Fibroblast of the aortic adventitia (primary cell): ENCODE results near the gene ITGBL1. TPM values are rescaled to one million over a fixed set of nuclear protein-coding genes. Genes with fewer than 3 reads are reported as not detected.

Experiments
- DNase-seq: peaks from one replicate; pipeline ENCODE4 v3.0.0-alpha.2; 2010; ENCODE audit warnings: low read depth
- H3K4me3 ChIP-seq: 2 replicates; pipeline ENCODE4 v1.5.1; 2011; ENCODE audit warnings: low read depth, mild to moderate bottlenecking, control low read depth, low read length, moderate library complexity
- CTCF ChIP-seq: IDR thresholded peaks from 2 replicates; pipeline ENCODE4 v1.5.1; 2011; ENCODE audit warnings: mild to moderate bottlenecking, low read length, control low read depth, inconsistent platforms; ENCODE audit not compliant: insufficient read depth
- total RNA-seq: library from RNA; depleted of rRNA; stranded (reverse); fragments of >200 nt; gene quantifications from 2 replicates; pipeline ENCODE4 v1.2.3, GENCODE V29; 2012; ENCODE audit warnings: low replicate concordance

The ITGBL1 gene
- total RNA-seq, 1 donor = 167 TPM

GRCh38 chr13:101515504-101515903 lies 63.0 kb downstream of the ITGBL1 start:
- H3K4me3 ChIP-seq = no peak overlapping the region
- no peak for DNase-seq
- no peak for TF ChIP-seq CTCF

- no peak overlapping the region for H3K4me3 ChIP-seq
- DNase-seq = no peak
- TF ChIP-seq CTCF = no peak
These were observed 63.8 kb downstream of the ITGBL1 start for GRCh38 chr13:101516262-101516661.

GRCh38 chr13:101520672-101521071 lies 68.2 kb downstream of the ITGBL1 start:
- DNase-seq = peak; percentile 64
- no peak for TF ChIP-seq CTCF
- no peak overlapping the region for H3K4me3 ChIP-seq

GRCh38 chr13:101521371-101521770 lies 68.9 kb downstream of the ITGBL1 start:
- no peak for DNase-seq

GRCh38 chr13:101522607-101523006 lies 70.1 kb downstream of the ITGBL1 start:
- no peak for TF ChIP-seq CTCF
- H3K4me3 ChIP-seq = no peak overlapping the region
- DNase-seq = no peak

More at GRCh38 chr13:101521371-101521770, 68.9 kb downstream of the ITGBL1 start:
- TF ChIP-seq CTCF = no peak
- H3K4me3 ChIP-seq = no peak overlapping the region

GRCh38 chr13:101523154-101524131 lies 71.0 kb downstream of the ITGBL1 start:
- no peak overlapping the region for H3K4me3 ChIP-seq
- peak; percentile 70 for DNase-seq
- no peak for TF ChIP-seq CTCF
